Upper lobe of left lung (tissue), 4 donors: ENCODE data around the gene CLEC4A.

Source experiments
- EP300 ChIP-seq, 4 donors: sonication (generic); formaldehyde crosslinking; IDR thresholded peaks; one replicate each; pipeline ENCODE4 v1.5.1; 2017; ENCODE audit warnings: antibody characterized with exemption in 4 of 4, control low read depth in 2 of 4
- POLR2A ChIP-seq, 4 donors: fragments of 450-650 bp; IDR thresholded peaks; one replicate each; pipeline ENCODE4 v1.5.1; 2016 to 2017; ENCODE audit warnings: antibody characterized with exemption in 4 of 4, mild to moderate bottlenecking in 2 of 4
- TF ChIP-seq, protein P1 (sequence below), 6 experiments: fragments of 450-650 bp in 4 of 6; fragments of 200-600 bp in 2 of 6; sonication (generic) in 2 of 6; IDR thresholded peaks; one replicate each; pipeline ENCODE4 v1.5.1; 2016 to 2019; ENCODE audit warnings: antibody characterized with exemption in 6 of 6

DNA sequence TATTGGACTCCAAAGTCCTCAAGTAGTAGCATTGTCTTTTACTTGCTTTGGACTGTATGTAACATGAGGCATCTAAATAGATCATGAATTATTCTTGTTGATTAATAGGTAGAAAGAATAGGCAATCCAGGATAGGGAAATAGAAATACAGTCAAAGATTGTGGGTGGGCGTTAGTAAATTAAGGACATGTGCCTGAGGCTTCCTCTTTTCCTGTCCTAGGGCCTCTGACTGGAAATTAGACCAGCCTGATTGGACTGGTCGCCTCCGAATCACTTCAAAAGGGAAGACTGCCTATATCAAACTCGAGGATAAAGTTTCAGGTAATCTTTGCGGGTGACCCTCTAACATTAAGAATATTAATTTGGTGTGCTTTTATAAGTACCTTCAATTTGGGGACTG, 33.7 kb upstream of the CLEC4A start:
- TF ChIP-seq, protein P1, sequence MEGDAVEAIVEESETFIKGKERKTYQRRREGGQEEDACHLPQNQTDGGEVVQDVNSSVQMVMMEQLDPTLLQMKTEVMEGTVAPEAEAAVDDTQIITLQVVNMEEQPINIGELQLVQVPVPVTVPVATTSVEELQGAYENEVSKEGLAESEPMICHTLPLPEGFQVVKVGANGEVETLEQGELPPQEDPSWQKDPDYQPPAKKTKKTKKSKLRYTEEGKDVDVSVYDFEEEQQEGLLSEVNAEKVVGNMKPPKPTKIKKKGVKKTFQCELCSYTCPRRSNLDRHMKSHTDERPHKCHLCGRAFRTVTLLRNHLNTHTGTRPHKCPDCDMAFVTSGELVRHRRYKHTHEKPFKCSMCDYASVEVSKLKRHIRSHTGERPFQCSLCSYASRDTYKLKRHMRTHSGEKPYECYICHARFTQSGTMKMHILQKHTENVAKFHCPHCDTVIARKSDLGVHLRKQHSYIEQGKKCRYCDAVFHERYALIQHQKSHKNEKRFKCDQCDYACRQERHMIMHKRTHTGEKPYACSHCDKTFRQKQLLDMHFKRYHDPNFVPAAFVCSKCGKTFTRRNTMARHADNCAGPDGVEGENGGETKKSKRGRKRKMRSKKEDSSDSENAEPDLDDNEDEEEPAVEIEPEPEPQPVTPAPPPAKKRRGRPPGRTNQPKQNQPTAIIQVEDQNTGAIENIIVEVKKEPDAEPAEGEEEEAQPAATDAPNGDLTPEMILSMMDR (IDR thresholded peaks at IDR 0.05), result no peak
- TF ChIP-seq POLR2A (IDR thresholded peaks at IDR 0.05) (no peak), EP300 (IDR thresholded peaks at IDR 0.05) (no peak)
